Ovary (tissue), 9 donors: ENCODE data around the gene PMP22. TPM values are rescaled to one million over a fixed set of nuclear protein-coding genes. Genes with fewer than 3 reads are reported as not detected.

Source experiments
- DNase-seq, 5 donors: peaks; one replicate each; pipeline ENCODE4 v3.0.0-alpha.2; 2019 to 2020
- H3K27ac ChIP-seq, 2 donors: fragments of 200-600 bp; one replicate each; pipeline versions ENCODE4 v1.5.1 to v1.8.0; 2019 to 2022
- H3K27me3 ChIP-seq: fragments of 200-600 bp; one replicate; pipeline ENCODE4 v1.8.0; 2022
- H3K36me3 ChIP-seq: fragments of 200-600 bp; sonication (generic); one replicate; pipeline ENCODE4 v1.5.1; 2019
- H3K4me1 ChIP-seq: one replicate; pipeline ENCODE4 v1.8.1; 2013; ENCODE audit warnings: mild to moderate bottlenecking, moderate library complexity; ENCODE audit not compliant: insufficient read depth
- H3K4me3 ChIP-seq: fragments of 200-600 bp; sonication (generic); one replicate; pipeline ENCODE4 v1.5.1; 2017
- H3K9me3 ChIP-seq, 2 donors: fragments of 200-600 bp in 1 of 2; sonication (generic) in 1 of 2; one replicate each; pipeline versions ENCODE4 v1.5.1 to v1.8.1; 2013 to 2019; ENCODE audit warnings: mild to moderate bottlenecking in 1 of 2, moderate library complexity in 1 of 2
- EP300 ChIP-seq: sonication (generic); formaldehyde crosslinking; IDR thresholded peaks from one replicate; pipeline ENCODE4 v1.6.1; 2017; ENCODE audit warnings: antibody characterized with exemption
- POLR2A ChIP-seq: fragments of 450-650 bp; IDR thresholded peaks from one replicate; pipeline ENCODE4 v1.6.1; 2017; ENCODE audit warnings: antibody characterized with exemption, mild to moderate bottlenecking, moderate library complexity
- WGBS, 3 donors: extraction: QIAGEN DNeasy Blood & Tissue Kit in 1 of 3; methylation state at CpG; one replicate each; pipeline versions ENCODE4 v1.1.5 to v1.1.7; 2013 to 2017; 5-methylcytosine and 5-hydroxymethylcytosine counted together
- intact Hi-C, 4 donors: fragments of 100-400 bp; cut with DNase I; formaldehyde crosslinking; loops; one replicate each; pipeline versions ENCODE4 v1.11.0 to v1.15.1; 2022 to 2023
- polyA plus RNA-seq, 2 donors: library from polyadenylated mRNA; stranded (reverse); fragments of 200-250 nt in 1 of 2; fragments of 350-450 nt in 1 of 2; fragmentation: Illumina TruSeq in 1 of 2; extraction: RNeasy Lipid Tissue Mini Kit (QIAGEN cat#74804) in 1 of 2; gene quantifications; one replicate each; pipeline ENCODE4 v1.2.3, GENCODE V29; 2013 to 2014
- total RNA-seq, 7 donors: library from RNA; depleted of rRNA in 2 of 7; stranded (reverse); fragments of >200 nt in 2 of 7; fragmentation: NEBNext Ultra II Directional in 3 of 7; extraction: Animal tissue kit (Norgen Biotek cat#: 25700) in 3 of 7; gene quantifications; one replicate each; pipeline versions ENCODE4 v1.1.0 to v1.2.4, GENCODE V29; 2016 to 2023
- TF ChIP-seq, protein P1 (sequence below), 3 donors: fragments of 450-650 bp in 2 of 3; fragments of 200-600 bp in 1 of 3; IDR thresholded peaks; one replicate each; pipeline versions ENCODE4 v1.5.1 to v1.8.0; 2016 to 2022; ENCODE audit warnings: antibody characterized with exemption in 3 of 3, mild to moderate bottlenecking in 1 of 3
- donor health status: DM: no; HTN: no; CAD: no; lungs with moderate emphysema.
- donor health status: DM: no; HTN: no; CAD: no.
- donor health status: Bipolar disorder and iron deficiency.
- donor health status: DM: yes; HTN: yes; CAD: no.
- donor health status: DM: no; HTN: no; CAD: no.
- donor health status: DM: yes; HTN: yes; CAD: no.

Gene PMP22
- total and polyA plus RNA-seq, 9 donors: 48.3 to 251 (median 112) TPM

- TF ChIP-seq POLR2A: no peak
- TF ChIP-seq EP300: no peak
- TF ChIP-seq, protein P1, sequence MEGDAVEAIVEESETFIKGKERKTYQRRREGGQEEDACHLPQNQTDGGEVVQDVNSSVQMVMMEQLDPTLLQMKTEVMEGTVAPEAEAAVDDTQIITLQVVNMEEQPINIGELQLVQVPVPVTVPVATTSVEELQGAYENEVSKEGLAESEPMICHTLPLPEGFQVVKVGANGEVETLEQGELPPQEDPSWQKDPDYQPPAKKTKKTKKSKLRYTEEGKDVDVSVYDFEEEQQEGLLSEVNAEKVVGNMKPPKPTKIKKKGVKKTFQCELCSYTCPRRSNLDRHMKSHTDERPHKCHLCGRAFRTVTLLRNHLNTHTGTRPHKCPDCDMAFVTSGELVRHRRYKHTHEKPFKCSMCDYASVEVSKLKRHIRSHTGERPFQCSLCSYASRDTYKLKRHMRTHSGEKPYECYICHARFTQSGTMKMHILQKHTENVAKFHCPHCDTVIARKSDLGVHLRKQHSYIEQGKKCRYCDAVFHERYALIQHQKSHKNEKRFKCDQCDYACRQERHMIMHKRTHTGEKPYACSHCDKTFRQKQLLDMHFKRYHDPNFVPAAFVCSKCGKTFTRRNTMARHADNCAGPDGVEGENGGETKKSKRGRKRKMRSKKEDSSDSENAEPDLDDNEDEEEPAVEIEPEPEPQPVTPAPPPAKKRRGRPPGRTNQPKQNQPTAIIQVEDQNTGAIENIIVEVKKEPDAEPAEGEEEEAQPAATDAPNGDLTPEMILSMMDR (IDR thresholded peaks at IDR 0.05): no peak
- H3K4me1 ChIP-seq: peaks cover 2% of the 10 kb centered on the region
- 89 to 91% (median 91%) methylated on average over 6 of the region's 6 CpGs for whole genome bisulfite sequencing, 3 donors
- no peaks in the 10 kb centered on the region for H3K9me3 ChIP-seq
- no peak overlapping the region for H3K27ac ChIP-seq
- no peaks in the 10 kb centered on the region for H3K36me3 ChIP-seq
- no peak for DNase-seq
- no peaks in the 10 kb centered on the region for H3K27me3 ChIP-seq
- intact Hi-C loops: no loop called here
- H3K4me3 ChIP-seq: no peak overlapping the region
These were observed 36.7 kb upstream of the PMP22 start for GRCh38 chr17:15301845-15302244.

DNA sequence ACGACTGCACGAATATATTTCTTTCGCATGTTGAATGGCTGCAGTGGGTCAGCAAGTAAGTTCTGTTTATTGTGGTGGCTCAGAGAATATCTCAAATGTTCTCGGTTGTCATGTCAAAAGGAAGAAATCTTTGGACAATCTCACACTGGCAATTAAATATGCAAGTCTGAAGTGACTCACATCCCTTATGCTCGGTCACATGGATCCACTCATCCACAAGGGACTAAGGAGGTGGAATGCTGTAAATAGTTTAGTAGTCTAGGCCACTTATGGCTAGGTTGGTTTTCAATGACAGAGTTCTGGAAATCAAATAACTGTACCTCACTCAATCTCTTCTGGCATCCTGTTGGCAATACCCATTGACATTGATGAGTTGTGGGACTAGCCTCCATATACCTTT lies 33.0 kb upstream of the PMP22 start:
- DNase-seq: no peak
- Histone ChIP-seq H3K4me1 (no peaks in the 10 kb centered on the region), H3K4me3 (no peak overlapping the region), H3K27me3 (no peaks in the 10 kb centered on the region), H3K27ac (no peak overlapping the region), H3K36me3 (no peaks in the 10 kb centered on the region), H3K9me3 (no peaks in the 10 kb centered on the region)
- TF ChIP-seq EP300 (no peak), POLR2A (no peak)
- TF ChIP-seq, protein P1 (IDR thresholded peaks at IDR 0.05): no peak
- WGBS, 3 donors: 86 to 92% (median 90%) methylated on average over 5 of the region's 5 CpGs
- intact Hi-C loops: no loop called here

DNA sequence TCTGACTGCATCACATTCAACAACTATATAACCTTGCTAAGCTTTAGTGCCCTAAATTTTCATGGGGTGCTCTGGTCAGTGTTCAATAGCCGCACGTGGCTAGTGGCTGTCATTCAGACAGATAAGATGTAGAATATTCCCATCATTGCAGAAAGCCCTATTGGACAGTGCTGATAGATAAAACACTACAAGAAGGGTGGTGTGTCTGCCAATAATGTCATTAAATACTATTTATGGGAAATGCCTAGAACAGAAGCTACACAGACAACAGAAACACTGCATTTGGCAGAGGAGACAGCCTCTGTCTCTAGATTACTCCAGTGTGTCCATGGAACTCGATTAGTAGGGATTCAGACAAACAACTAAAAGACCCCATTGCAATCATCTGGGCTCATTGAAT lies 28.4 kb upstream of the PMP22 start:
- TF ChIP-seq EP300 (no peak), POLR2A (no peak)
- 75 to 82% (median 78%) methylated on average over 3 of the region's 3 CpGs for WGBS, 3 donors
- DNase-seq: no peak
- no peaks in the 10 kb centered on the region for H3K36me3 ChIP-seq
- no peaks in the 10 kb centered on the region for H3K9me3 ChIP-seq
- H3K27me3 ChIP-seq: no peaks in the 10 kb centered on the region
- no peak overlapping the region for H3K27ac ChIP-seq
- no peaks in the 10 kb centered on the region for H3K4me1 ChIP-seq
- H3K4me3 ChIP-seq: no peak overlapping the region
- intact Hi-C loops: no loop called here

DNA sequence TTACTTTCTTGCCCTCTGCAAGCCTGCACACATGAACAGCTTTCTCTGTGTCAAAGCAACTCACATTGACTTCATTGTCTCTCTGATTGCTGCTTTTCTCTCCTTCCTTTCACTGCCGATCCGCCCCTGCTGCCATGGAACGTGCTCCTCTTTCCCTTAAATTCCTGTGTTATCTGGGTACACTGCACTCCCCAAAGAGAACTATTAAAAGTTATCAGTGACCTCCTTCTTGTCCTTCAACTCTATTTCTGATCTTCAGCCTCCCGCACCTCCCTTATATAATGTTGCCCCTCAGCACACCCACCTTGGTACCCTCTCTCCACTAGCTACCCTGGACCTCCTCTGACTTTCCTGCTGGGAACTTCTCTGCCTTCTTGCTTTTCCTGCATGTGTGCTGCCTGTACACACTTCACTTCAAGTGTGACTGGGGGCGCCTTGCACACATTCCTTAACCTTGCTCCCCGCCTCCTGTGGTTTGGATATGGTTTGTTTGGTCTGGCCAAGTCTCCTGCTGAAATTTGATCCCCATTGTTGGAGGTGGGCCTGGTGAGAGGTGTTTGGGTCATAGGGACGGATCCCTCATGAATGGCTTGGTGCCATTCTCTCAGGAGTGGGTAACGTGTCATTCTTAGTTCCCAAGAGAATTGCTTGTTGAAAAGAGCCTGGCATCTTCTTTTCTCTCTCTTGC lies 26.7 kb upstream of the PMP22 start:
- H3K4me3 ChIP-seq: no peak overlapping the region
- H3K9me3 ChIP-seq: no peaks in the 10 kb centered on the region
- intact Hi-C loops: no loop called here
- no peaks in the 10 kb centered on the region for H3K27me3 ChIP-seq
- TF ChIP-seq, protein P1 (IDR thresholded peaks at IDR 0.05): no peak
- no peak for TF ChIP-seq POLR2A
- no peak for TF ChIP-seq EP300
- no peaks in the 10 kb centered on the region for H3K4me1 ChIP-seq
- 11 to 23% (median 13%) methylated on average over 8 of the region's 8 CpGs for WGBS, 3 donors
- H3K27ac ChIP-seq: no peak overlapping the region
- no peak for DNase-seq
- H3K36me3 ChIP-seq: no peaks in the 10 kb centered on the region

DNA sequence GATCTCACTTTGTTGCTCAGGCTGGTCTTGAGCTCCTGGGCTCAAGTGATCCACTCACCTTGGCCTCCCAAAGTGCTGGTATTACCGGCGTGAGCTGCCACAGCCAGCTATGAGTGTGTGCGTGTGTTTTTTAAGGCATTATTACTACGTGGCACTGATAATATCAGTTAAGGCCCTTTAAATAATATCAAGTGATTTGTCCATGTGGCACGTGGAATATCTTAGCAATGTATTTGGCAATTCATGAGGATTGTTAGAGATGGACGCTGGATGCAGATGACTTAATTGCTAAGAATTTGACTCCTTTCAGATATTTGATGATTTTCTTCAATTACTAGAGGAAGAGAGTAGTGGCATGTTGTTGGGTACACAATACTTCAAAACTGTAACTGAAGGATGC lies 25.5 kb upstream of the PMP22 start:
- no peak for DNase-seq
- Histone ChIP-seq H3K4me1 (no peaks in the 10 kb centered on the region), H3K36me3 (no peaks in the 10 kb centered on the region), H3K4me3 (no peak overlapping the region), H3K27me3 (no peaks in the 10 kb centered on the region), H3K27ac (no peak overlapping the region), H3K9me3 (no peaks in the 10 kb centered on the region)
- WGBS, 3 donors: 87 to 89% (median 87%) methylated on average over 6 of the region's 6 CpGs
- intact Hi-C loops: no loop called here
- TF ChIP-seq, protein P1 (IDR thresholded peaks at IDR 0.05): no peak
- TF ChIP-seq POLR2A (no peak), EP300 (no peak)
